SU-DHL-6 (cell line): Measurements from ENCODE around the gene PNPLA6.

Experiments
- H2AFZ ChIP-seq: fragments of 200-600 bp; sonication (generic); 2 replicates; pipeline ENCODE4 v1.6.1; 2014; ENCODE audit warnings: low read depth, mild to moderate bottlenecking, moderate library complexity, mixed read lengths, antibody characterized with exemption, low read length; ENCODE audit not compliant: severe bottlenecking
- H3F3A ChIP-seq: fragments of 200-600 bp; shearing (Covaris generic); 2 replicates; pipeline ENCODE4 v1.6.0; 2016; ENCODE audit warnings: antibody characterized with exemption, mild to moderate bottlenecking; ENCODE audit not compliant: insufficient read depth
- H3K27ac ChIP-seq: fragments of 200-600 bp; sonication (generic); 2 replicates; pipeline ENCODE4 v1.5.1; 2016; ENCODE audit warnings: low read depth, mild to moderate bottlenecking, low read length, moderate library complexity, mixed read lengths
- H3K27me3 ChIP-seq: fragments of 200-600 bp; sonication (generic), shearing (Covaris generic); 2 replicates; pipeline ENCODE4 v1.6.0; 2014; ENCODE audit warnings: mild to moderate bottlenecking, low read length
- H3K36me3 ChIP-seq: fragments of 200-600 bp; sonication (generic); 2 replicates; pipeline ENCODE4 v1.6.1; 2014; ENCODE audit warnings: mild to moderate bottlenecking, low read length, mixed read lengths
- H3K4me2 ChIP-seq: fragments of 300-600, 200-600 bp; shearing (Covaris generic), sonication (generic); 2 replicates; pipeline ENCODE4 v1.6.0; 2014; ENCODE audit warnings: low read length, low read depth, mild to moderate bottlenecking; ENCODE audit not compliant: poor library complexity, severe bottlenecking
- H3K4me3 ChIP-seq: fragments of 200-600 bp; sonication (generic); 2 replicates; pipeline ENCODE4 v1.5.1; 2014; ENCODE audit warnings: antibody characterized with exemption, low read length, mild to moderate bottlenecking, mixed read lengths; ENCODE audit not compliant: insufficient read depth, poor library complexity, severe bottlenecking
- H3K79me2 ChIP-seq: fragments of 200-600 bp; sonication (generic); 2 replicates; pipeline ENCODE4 v1.6.1; 2014; ENCODE audit warnings: mild to moderate bottlenecking, low read length, moderate library complexity; ENCODE audit not compliant: insufficient read depth
- H3K9ac ChIP-seq: fragments of 200-600 bp; sonication (generic); 2 replicates; pipeline ENCODE4 v1.7.0; 2014; ENCODE audit warnings: mild to moderate bottlenecking, low read length
- H3K9me2 ChIP-seq: fragments of 200-600 bp; sonication (generic); replicated peaks from 2 replicates; pipeline ENCODE4 v1.6.1; 2014; ENCODE audit warnings: low read length; ENCODE audit not compliant: insufficient read depth
- H3K9me3 ChIP-seq: fragments of 200-600 bp; sonication (generic); 2 replicates; pipeline ENCODE4 v1.6.1; 2014; ENCODE audit warnings: low read length, mixed read lengths; ENCODE audit not compliant: insufficient read depth
- H4K20me1 ChIP-seq: fragments of 200-600 bp; sonication (generic); 2 replicates; pipeline ENCODE4 v1.6.1; 2014; ENCODE audit warnings: low read depth, mild to moderate bottlenecking, antibody characterized with exemption, low read length, moderate library complexity, mixed read lengths
- CTCF ChIP-seq: fragments of 200-600 bp; sonication (generic); IDR thresholded peaks from one replicate; pipeline ENCODE4 v1.5.1; 2017; ENCODE audit warnings: antibody characterized with exemption, mild to moderate bottlenecking, low read length, moderate library complexity; ENCODE audit not compliant: insufficient read depth, poor library complexity, severe bottlenecking
- EZH2phosphoT487 ChIP-seq: fragments of 200-600 bp; sonication (generic), shearing (Covaris generic); conservative IDR thresholded peaks from 2 replicates; pipeline ENCODE4 v1.6.1; 2018; ENCODE audit warnings: mild to moderate bottlenecking, antibody characterized with exemption, low read length, moderate library complexity, mixed read lengths

Gene PNPLA6

DNA sequence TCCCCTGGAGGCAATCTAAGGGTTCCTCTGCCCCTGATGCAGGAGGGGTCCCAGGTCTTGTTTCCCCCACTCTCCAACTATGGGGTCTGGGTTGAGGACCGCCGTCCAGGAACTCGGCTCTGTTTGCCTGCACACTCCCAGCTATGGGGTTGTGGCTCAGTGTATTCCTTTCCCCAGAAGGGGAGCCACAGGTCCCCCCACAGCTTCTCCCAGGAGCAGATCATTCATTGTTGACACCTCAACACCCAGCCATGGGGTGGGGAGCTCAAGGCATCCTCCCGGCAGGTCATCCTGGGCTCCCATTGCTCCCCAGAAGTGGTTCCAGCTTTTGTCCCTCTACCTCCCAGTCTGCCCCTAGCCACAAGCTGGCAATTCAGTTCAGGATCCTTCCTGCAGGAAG is 18.6 kb upstream of the PNPLA6 start:
- Histone ChIP-seq H2AFZ (no peak overlapping the region), H3K9me3 (no peaks in the 10 kb centered on the region), H3K9me2 (no peaks in the 10 kb centered on the region), H3K36me3 (no peaks in the 10 kb centered on the region), H3K4me2 (no peak overlapping the region), H3K79me2 (no peaks in the 10 kb centered on the region), H3F3A (no peaks in the 10 kb centered on the region), H3K27ac (no peak overlapping the region), H3K4me3 (no peak overlapping the region), H3K27me3 (no peaks in the 10 kb centered on the region), H4K20me1 (no peaks in the 10 kb centered on the region), H3K9ac (no peak overlapping the region)
- TF ChIP-seq EZH2phosphoT487 (no peak), CTCF (no peak)

- TF ChIP-seq CTCF (no peak), EZH2phosphoT487 (no peak)
- Histone ChIP-seq H3K4me2 (no peak overlapping the region), H3K27me3 (no peaks in the 10 kb centered on the region)
These were observed 16.0 kb upstream of the PNPLA6 start for GRCh38 chr19:7519361-7520130.

DNA sequence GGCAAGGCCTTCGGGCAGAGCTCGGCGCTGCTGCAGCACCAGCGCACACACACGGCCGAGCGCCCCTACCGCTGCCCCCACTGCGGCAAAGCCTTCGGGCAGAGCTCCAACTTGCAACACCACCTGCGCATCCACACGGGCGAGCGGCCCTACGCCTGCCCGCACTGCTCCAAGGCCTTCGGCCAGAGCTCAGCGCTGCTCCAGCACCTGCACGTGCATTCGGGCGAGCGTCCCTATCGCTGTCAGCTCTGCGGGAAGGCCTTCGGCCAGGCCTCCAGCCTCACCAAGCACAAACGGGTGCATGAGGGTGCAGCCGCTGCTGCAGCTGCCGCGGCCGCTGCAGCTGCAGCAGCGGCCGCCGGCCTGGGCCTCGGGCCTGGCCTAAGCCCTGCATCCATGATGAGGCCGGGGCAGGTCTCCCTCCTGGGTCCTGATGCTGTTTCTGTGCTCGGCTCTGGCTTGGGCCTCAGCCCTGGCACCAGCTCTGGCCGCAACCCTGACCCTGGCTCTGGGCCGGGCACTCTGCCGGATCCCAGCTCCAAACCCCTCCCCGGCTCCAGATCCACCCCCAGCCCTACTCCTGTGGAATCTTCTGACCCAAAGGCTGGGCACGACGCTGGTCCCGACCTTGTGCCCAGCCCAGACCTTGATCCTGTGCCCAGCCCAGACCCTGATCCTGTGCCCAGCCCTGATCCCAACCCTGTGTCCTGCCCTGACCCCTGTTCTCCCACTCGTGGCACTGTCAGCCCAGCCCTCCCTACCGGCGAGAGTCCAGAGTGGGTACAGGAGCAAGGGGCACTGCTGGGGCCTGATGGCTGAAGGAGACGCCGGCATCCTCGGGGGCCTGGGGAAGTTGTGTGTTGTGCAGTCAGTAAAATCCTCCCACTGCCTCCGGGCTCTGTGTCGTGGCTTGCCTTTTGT is 15.1 kb upstream of the PNPLA6 start:
- no peaks in the 10 kb centered on the region for H3K27me3 ChIP-seq

More at GRCh38 chr19:7519361-7520130, 16.0 kb upstream of the PNPLA6 start:
- no peak overlapping the region for H3K27ac ChIP-seq
- H2AFZ ChIP-seq = no peak overlapping the region
- no peaks in the 10 kb centered on the region for H3K9me3 ChIP-seq
- no peak overlapping the region for H3K9ac ChIP-seq
- no peaks in the 10 kb centered on the region for H4K20me1 ChIP-seq
- no peaks in the 10 kb centered on the region for H3F3A ChIP-seq
- H3K4me3 ChIP-seq = no peak overlapping the region
- no peaks in the 10 kb centered on the region for H3K9me2 ChIP-seq
- no peaks in the 10 kb centered on the region for H3K79me2 ChIP-seq
- H3K36me3 ChIP-seq = no peaks in the 10 kb centered on the region

More for the DNA sequence above, 15.1 kb upstream of the PNPLA6 start:
- TF ChIP-seq EZH2phosphoT487 = no peak
- Histone ChIP-seq H4K20me1 (no peaks in the 10 kb centered on the region), H3F3A (no peaks in the 10 kb centered on the region), H3K9me2 (no peaks in the 10 kb centered on the region), H2AFZ (no peak overlapping the region), H3K36me3 (no peaks in the 10 kb centered on the region), H3K9ac (no peak overlapping the region), H3K9me3 (no peaks in the 10 kb centered on the region), H3K4me3 (no peak overlapping the region), H3K79me2 (no peaks in the 10 kb centered on the region), H3K27ac (no peak overlapping the region), H3K4me2 (no peak overlapping the region)
